ENCODE data around the gene MAGEA8.
"Not testable (repeated sequence)": the region's sequence is repeated elsewhere in the genome, so short reads cannot be mapped to it uniquely, and the experiment has no call there.

MAGEA8 gene

DNA sequence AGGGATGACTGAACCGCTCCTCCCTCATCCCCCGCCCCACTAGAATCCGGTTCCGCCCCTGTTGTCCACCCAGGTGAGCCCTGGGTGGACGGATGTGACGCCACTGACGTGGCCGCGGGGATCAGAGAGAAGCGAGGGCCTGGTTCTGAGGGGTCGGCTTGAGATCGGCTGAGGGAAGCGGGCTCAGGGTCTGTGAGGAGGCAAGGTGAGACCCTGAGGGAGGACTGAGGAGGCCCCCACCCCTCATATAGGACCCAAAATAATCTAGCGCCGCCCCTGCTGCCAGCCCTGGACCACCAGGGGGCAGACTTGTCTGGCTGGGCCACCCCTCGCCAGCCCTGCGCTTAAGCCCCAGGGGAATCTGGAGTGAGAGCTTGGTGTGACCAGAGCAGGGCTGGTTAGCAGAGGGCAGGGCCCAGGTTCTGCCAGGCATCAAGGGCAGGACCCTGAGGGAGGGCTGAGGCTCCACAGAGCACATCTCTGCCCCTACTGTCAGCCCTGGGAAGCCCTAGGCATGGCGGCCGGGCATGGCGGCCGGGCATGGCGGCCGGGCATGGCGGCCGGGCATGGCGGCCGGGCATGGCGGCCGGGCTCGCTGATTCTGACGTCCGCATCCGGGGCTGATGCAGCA, at the start of gene MAGEA8:
Gene MAGEA8, plus strand, starts transcription at position 103 of the 631 bp plus-strand sequence. CDS start 3,090 bp downstream, outside the sequence.
- no peak for DNase-seq (ENCODE audit: low read depth in 3 of 3, low spot score in 1 of 3)

- no peak for DNase-seq (ENCODE audit: low read depth in 3 of 3, low spot score in 1 of 3)
Observed at GRCh38 chrX:149831473-149831872, 49.5 kb upstream of the MAGEA8 start.

- DNase-seq (ENCODE audit: low read depth in 3 of 3, low spot score in 1 of 3), result not testable (repeated sequence)
Observed at GRCh38 chrX:149836728-149837127, 44.3 kb upstream of the MAGEA8 start.

DNA sequence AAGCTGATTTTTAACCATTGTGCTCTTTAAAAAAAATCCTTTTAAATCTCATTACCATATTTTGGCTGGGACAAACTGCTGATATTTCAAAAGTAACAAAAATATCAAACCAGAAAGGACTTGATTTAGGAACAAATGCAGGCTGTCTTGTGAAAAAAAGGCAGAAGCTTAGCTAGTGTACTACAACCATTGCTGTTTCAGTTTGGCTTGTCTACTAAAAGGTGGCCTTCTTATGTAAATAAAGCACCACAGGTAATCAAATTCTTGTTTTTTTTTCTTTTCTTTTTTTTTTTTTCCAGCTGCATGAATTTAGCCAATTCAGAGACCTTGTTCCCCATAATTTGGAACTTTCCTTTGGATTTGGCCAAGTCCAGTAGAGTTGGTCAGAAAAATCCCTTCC, 43.8 kb upstream of the MAGEA8 start:
- DNase-seq (ENCODE audit: low read depth in 3 of 3, low spot score in 1 of 3), result no peak

- no peak for DNase-seq (ENCODE audit: low read depth in 3 of 3, low spot score in 1 of 3)
Observed at GRCh38 chrX:149837639-149838038, 43.3 kb upstream of the MAGEA8 start.

- no peak for DNase-seq (ENCODE audit: low read depth in 3 of 3, low spot score in 1 of 3)
Observed at GRCh38 chrX:149841929-149842328, 39.1 kb upstream of the MAGEA8 start.

GRCh38 chrX:149845385-149845784, 35.6 kb upstream of the MAGEA8 start:
- no peak for DNase-seq (ENCODE audit: low read depth in 3 of 3, low spot score in 1 of 3)

DNA sequence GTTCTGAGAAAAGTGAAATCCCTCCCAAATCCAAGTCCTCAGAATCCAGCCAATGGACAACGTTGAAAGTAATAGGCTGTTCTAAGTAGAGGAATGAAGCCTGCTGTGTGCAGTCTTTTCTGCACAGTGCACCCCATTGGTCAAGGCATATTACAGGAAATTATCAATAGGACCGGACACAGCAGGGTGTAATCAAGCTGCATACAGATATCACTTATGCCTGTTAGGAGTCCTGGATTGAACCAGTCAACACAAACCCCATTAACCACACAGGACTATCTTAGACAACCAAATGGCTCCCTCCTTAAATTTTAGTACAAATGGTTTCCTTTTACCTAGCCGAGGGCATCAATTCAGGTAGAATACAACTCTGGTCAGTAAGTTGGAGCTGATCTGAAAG, 34.2 kb upstream of the MAGEA8 start:
- DNase-seq (ENCODE audit: low read depth in 3 of 3, low spot score in 1 of 3), result no peak

- DNase-seq (ENCODE audit: low read depth in 3 of 3, low spot score in 1 of 3), result no peak
Observed at GRCh38 chrX:149848855-149849254, 32.1 kb upstream of the MAGEA8 start.

- no peak for DNase-seq (ENCODE audit: low read depth in 3 of 3, low spot score in 1 of 3)
Observed at GRCh38 chrX:149849787-149850186, 31.2 kb upstream of the MAGEA8 start.

- no peak for DNase-seq (ENCODE audit: low read depth in 3 of 3, low spot score in 1 of 3)
Observed at GRCh38 chrX:149851864-149852263, 29.1 kb upstream of the MAGEA8 start.

DNA sequence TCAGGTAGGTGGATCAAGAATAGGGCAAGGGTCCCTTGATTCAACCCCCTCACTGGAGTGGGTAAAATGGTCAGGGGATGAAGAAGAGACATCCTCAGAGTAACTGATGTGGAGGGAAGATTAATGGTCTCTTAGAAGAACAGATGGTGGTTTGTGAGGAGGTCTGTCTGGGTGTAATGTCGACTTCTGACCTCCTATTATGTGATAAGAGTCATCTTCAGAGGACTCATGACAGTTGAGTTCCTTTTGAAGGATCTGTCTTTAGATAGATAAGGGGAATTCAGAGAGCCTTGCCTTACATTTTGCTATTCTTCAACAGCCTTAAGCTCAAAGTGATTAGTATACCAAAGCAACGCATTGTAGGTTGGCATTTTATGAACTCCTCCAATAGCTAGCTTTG, 27.1 kb upstream of the MAGEA8 start:
- no peak for DNase-seq (ENCODE audit: low read depth in 3 of 3, low spot score in 1 of 3)

DNA sequence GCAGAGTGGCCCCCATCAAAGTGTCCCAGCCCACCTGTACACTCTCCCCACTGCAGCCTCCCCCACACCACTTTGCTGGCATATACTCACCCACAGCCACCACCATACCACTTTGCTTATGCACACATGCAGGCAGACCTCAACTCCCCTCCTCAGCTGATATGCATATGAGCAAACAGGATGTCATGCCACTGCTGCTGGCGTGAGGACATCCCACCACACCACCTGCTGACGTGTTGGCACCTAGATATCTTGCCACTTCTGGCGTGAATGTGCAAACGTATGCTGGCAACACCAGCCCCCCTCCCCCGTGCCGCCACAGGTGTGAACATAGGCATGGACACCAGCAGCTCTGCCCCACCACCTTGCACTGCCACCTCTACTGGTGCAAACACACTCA, 22.4 kb upstream of the MAGEA8 start:
- DNase-seq (ENCODE audit: low read depth in 3 of 3, low spot score in 1 of 3), result no peak

GRCh38 chrX:149860445-149860844, 20.5 kb upstream of the MAGEA8 start:
- DNase-seq (ENCODE audit: low read depth in 3 of 3, low spot score in 1 of 3), result no peak

DNA sequence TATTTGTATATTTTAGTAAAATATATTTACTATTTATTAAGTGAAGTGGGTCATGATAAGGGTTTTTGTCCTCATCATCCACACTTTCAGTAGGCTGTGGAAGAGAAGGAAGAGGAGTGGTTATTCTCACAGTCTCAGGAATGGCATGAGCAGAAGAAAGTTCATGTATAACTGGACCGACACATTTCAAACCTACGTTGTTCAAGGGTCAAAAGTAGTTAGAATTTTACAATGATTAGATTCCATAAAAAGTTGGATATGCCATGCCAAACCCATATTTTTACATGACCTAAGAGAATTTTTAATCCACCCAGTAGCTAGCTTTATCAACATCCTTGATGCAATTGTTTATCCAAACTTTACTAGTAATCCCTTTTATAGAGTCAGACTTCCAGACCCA, 15.6 kb upstream of the MAGEA8 start:
- DNase-seq (ENCODE audit: low read depth in 3 of 3, low spot score in 1 of 3), result no peak

DNA sequence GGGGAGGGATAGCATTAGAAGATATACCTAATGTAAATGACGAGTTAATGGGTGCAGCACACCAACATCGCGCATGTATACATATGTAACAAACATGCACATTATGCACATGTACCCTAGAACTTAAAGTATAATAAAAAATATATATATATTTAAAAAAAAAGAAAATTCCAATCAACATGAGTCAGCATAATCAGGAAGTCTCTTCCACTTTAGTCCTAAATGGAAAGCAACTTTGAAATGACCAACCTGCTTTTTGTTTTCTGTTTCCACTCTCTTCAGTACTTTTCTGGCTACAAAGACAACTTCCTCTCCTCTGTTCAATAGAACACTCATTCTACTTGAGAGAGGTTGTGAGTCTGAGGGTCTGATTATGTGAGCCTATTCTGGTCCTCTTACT, 13.5 kb upstream of the MAGEA8 start:
- no peak for DNase-seq (ENCODE audit: low read depth in 3 of 3, low spot score in 1 of 3)

DNA sequence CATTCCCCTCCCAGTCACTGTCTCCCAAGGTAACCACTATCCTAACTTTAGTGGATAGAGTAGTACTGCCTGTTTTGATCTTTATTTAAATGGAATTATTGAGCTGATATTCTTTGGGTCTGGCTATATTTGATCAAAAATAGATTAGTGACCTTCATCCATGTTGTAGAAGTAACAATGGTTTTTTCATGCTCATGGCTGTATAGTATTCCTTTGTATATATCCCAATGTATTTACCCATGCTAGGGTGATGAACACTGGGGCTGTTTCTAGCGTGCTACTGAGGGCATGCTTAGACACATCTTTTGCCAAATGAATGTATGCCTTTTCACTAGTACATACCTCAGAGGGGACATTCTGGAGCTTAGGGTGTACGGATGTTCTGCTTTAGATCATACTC, 10.1 kb upstream of the MAGEA8 start:
- no peak for DNase-seq (ENCODE audit: low read depth in 3 of 3, low spot score in 1 of 3)

DNA sequence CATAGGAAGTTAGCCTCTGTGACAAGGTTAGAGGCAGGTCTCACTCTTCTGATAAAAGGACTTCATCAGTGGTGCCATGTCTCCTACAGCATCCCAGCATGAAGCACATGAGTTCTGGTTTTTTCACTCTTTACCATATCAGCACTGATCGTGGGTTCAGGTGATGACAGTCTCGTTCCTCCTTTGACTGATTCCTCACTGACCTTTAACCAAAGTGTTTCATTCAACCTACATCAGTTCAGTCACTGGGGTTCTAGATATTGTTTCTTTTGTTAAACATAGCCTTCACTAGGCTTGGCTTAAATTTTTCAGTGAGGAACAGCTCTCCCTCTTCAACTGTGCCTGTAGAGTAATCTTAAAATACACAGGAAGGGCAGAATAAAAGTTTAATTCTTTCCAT, 9.6 kb upstream of the MAGEA8 start:
- DNase-seq (ENCODE audit: low read depth in 3 of 3, low spot score in 1 of 3), result no peak

GRCh38 chrX:149871940-149872339, 9.0 kb upstream of the MAGEA8 start:
- DNase-seq (ENCODE audit: low read depth in 3 of 3, low spot score in 1 of 3), result peak in 2 of 3 donors; percentile 27 to 35

DNA sequence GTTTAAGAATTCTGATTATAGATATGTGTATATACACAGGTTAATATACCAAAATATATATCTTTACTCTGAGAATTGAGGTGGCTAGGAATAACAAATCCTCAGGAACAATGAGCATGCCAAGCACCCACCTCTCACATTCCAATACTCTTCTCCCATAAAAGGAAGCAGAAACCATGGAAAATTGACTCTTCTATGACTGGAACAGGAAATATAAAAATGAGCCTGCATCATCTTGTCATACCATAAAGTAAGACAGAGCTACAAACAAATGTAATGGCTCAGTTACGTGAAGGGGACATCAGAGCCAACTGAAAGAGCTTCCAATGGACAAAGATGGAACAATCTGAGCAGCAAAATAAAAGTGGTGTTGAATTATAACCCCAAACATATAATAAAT, 3.8 kb upstream of the MAGEA8 start:
- DNase-seq (ENCODE audit: low read depth in 3 of 3, low spot score in 1 of 3), result no peak

DNA sequence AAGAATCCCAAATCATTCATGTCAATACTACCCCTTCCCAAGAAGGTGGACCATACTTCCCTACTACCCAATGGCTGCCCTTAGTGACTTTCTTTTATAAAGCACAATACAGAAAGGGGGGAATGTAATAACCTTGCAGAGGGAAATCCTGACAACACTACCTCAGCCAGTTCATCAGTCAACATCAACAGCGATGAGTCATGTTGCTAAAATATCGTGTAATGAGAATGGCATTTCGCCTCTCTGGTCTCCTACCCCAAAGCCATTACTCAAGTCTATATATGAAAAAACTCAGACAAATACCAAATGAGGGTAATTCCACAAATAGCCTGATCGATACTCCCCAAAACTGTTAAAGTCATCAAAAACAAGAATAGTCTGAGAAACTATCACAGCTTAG, 3.3 kb upstream of the MAGEA8 start:
- no peak for DNase-seq (ENCODE audit: low read depth in 3 of 3, low spot score in 1 of 3)

- not testable (repeated sequence) for DNase-seq (ENCODE audit: low read depth in 3 of 3, low spot score in 1 of 3)
Observed at GRCh38 chrX:149890828-149891227, 9.8 kb downstream of the MAGEA8 start.

- DNase-seq (ENCODE audit: low read depth in 3 of 3, low spot score in 1 of 3), result no peak
Observed at GRCh38 chrX:149898554-149898953, 17.6 kb downstream of the MAGEA8 start.

Measured in stimulated activated CD4-positive, alpha-beta T cell treated with anti-CD3 and anti-CD28 coated beads, TNF-alpha, amount 100 ng/mL, for 1 hour (primary cell).